Stomach (tissue), 9 donors: Measurements from ENCODE around the gene CTDP1. TPM values are rescaled to one million over a fixed set of nuclear protein-coding genes. Genes with fewer than 3 reads are reported as not detected.

Experiments
- DNase-seq, 2 donors: peaks; one replicate each; pipeline versions ENCODE4 v3.0.0 to v3.0.0-alpha.2; 2013 to 2019
- H3K27ac ChIP-seq, 5 donors: fragments of 200-600 bp in 4 of 5; sonication (generic) in 4 of 5; one replicate each; pipeline ENCODE4 v1.5.1; 2013 to 2019; ENCODE audit warnings: mild to moderate bottlenecking in 1 of 5, moderate library complexity in 1 of 5
- H3K27me3 ChIP-seq, 3 donors: fragments of 200-600 bp; sonication (generic); one replicate each; pipeline ENCODE4 v1.5.1; 2017 to 2019; ENCODE audit warnings: mixed run types in 1 of 3
- H3K36me3 ChIP-seq, 4 donors: fragments of 200-600 bp; sonication (generic); 1 replicate in 3 of 4; 2 replicates in 1 of 4; pipeline ENCODE4 v1.5.1; 2016 to 2019
- H3K4me1 ChIP-seq, 4 donors: fragments of 200-600 bp; sonication (generic); one replicate each; pipeline ENCODE4 v1.5.1; 2016 to 2019
- H3K4me3 ChIP-seq, 4 donors: fragments of 200-600 bp; sonication (generic) in 3 of 4; one replicate each; pipeline ENCODE4 v1.5.1; 2016 to 2019; ENCODE audit warnings: mild to moderate bottlenecking in 1 of 4
- H3K9me3 ChIP-seq, 4 donors: fragments of 200-600 bp; sonication (generic); one replicate each; pipeline ENCODE4 v1.5.1; 2016 to 2019
- CTCF ChIP-seq, 7 experiments: fragments of 450-650 bp in 4 of 7; fragments of 200-600 bp in 3 of 7; sonication (generic) in 3 of 7; IDR thresholded peaks; one replicate each; pipeline ENCODE4 v1.5.1; 2016 to 2019; ENCODE audit warnings: antibody characterized with exemption in 7 of 7, control low read depth in 2 of 7, mild to moderate bottlenecking in 1 of 7
- EP300 ChIP-seq: sonication (generic); formaldehyde crosslinking; IDR thresholded peaks from one replicate; pipeline ENCODE4 v1.6.1; 2017; ENCODE audit warnings: antibody characterized with exemption
- POLR2A ChIP-seq, 4 donors: fragments of 450-650 bp; IDR thresholded peaks; one replicate each; pipeline ENCODE4 v1.6.1; 2016; ENCODE audit warnings: antibody characterized with exemption in 4 of 4, control low read depth in 2 of 4, mild to moderate bottlenecking in 1 of 4, moderate library complexity in 1 of 4
- POLR2AphosphoS5 ChIP-seq, 3 donors: sonication (generic); formaldehyde crosslinking; IDR thresholded peaks; one replicate each; pipeline ENCODE4 v1.6.1; 2016; ENCODE audit warnings: antibody characterized with exemption in 3 of 3
- WGBS, 5 donors: extraction: QIAGEN DNeasy Blood & Tissue Kit in 3 of 5; methylation state at CpG; one replicate each; pipeline versions ENCODE4 v1.1.5 to v1.1.7; 2013 to 2018; 5-methylcytosine and 5-hydroxymethylcytosine counted together
- intact Hi-C: fragments of 100-400 bp; cut with DNase I; formaldehyde crosslinking; loops from one replicate; pipeline ENCODE4 v1.15.1; 2023; ENCODE audit warnings: low total_unique reads
- polyA plus RNA-seq, 3 donors: library from polyadenylated mRNA; stranded (reverse); fragments of 200-250 nt; gene quantifications; one replicate each; pipeline ENCODE4 v1.2.3, GENCODE V29; 2013
- total RNA-seq, 5 donors: library from RNA; depleted of rRNA; stranded (reverse); fragments of >200 nt; gene quantifications; one replicate each; pipeline versions ENCODE4 v1.1.0 to v1.2.3, GENCODE V29; 2014 to 2016
- donor health status: healthy with polysubstance abuse.
- donor health status: Bipolar disorder and iron deficiency.
- donor health status: healthy.

CTDP1 gene
- total and polyA plus RNA-seq, 8 donors: 7.6 to 50.7 (median 16.8) TPM

DNA sequence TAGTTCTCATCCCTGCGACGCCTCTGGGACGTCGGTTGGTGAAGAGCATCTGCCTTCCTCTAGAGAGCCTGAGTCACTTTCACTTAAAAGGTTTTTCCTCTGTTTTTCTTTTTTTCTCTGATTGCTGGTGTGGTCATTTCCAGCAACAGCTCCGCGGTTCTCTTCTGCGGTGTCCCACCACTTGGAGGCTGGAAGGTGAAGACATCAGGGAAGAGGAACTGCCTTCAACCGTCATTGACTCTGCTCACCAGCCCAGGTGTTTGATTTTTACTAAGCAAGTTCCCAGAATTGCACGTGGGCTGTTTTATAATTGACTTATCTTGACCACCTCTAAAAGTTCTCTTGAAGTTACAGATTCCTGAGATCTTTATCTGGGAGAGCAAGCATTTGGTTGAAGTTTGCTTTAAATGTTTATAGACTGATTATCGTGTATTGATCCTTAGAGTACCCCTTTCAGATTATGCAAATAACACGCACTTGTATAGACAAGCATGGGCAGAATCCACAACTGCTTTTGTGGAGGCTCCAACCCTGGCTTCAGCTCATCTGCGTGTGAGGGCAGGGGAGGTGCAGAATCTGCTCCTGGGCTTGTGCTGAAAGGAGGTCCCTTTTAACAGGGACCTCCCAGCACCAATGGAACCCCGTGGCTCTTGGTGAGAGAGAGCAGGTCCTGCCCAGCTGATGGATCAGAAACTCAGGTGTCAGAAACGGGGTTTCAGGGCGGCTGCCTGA, 3.5 kb downstream of the CTDP1 start:
- no peak overlapping the region for H3K4me3 ChIP-seq
- no peak for DNase-seq
- H3K27ac ChIP-seq: peak overlapping the region in 1 of 5 donors; percentile 97
- H3K9me3 ChIP-seq: no peaks in the 10 kb centered on the region
- intact Hi-C loops: loop anchor here (10.0 kb wide), 1 partner anchor 272 kb away; the partner anchor contains the start of gene SLC66A2
- peaks cover 25 to 62% (median 46%) of the 10 kb centered on the region in 4 donors for H3K4me1 ChIP-seq
- 60 to 69% (median 64%) methylated on average over 15 of the region's 15 CpGs for WGBS, 5 donors
- TF ChIP-seq EP300: no peak
- no peak for TF ChIP-seq POLR2AphosphoS5 (IDR thresholded peaks at IDR 0.05)
- TF ChIP-seq POLR2A (IDR thresholded peaks at IDR 0.05): no peak
- TF ChIP-seq CTCF (IDR thresholded peaks at IDR 0.05): no peak
- no peaks in the 10 kb centered on the region for H3K27me3 ChIP-seq
- peaks cover 0 to 8% (median 7%) of the 10 kb centered on the region in 4 donors for H3K36me3 ChIP-seq

DNA sequence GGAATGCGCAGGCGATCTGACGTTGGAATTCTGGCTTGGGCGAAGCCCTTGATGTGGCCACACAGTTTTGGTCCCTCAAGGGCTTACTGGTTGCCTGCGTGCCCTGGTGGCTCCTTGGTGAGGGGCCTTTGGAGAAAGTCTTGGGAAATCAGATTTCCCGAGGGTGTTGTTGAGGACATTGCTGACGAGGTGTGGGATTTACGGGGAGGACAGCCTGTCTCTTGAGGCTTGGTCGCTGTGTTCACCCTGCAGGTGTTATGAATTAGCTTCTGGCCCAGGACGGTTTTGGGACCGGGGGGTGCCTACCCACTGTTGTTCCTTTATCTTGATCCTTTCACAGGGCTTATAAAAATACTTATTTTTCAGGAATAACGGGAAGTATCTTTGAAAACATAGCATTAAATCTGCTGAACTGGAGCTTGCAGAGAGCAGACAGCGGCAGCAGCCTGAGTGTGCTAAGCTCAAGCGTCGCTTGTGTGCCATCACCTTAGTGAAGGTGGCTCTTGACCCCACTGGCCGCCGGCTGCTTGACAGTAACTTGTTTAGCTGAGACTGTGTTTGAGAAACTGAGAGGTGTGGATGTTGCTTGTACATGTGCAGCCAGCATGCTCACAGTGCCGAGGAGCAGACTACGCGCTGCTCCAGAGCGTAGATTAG, 4.2 kb downstream of the CTDP1 start:
- no peak for TF ChIP-seq POLR2A (IDR thresholded peaks at IDR 0.05)
- TF ChIP-seq CTCF (IDR thresholded peaks at IDR 0.05): no peak
- TF ChIP-seq EP300: no peak
- no peak for TF ChIP-seq POLR2AphosphoS5 (IDR thresholded peaks at IDR 0.05)
- H3K4me1 ChIP-seq: peaks cover 20 to 56% (median 40%) of the 10 kb centered on the region in 4 donors
- WGBS, 5 donors: 84 to 92% (median 89%) methylated on average over 19 to 21 of the region's 21 CpGs
- no peaks in the 10 kb centered on the region for H3K9me3 ChIP-seq
- H3K27ac ChIP-seq: peak overlapping the region in 1 of 5 donors; percentile 97
- no peak for DNase-seq
- H3K27me3 ChIP-seq: no peaks in the 10 kb centered on the region
- no peak overlapping the region for H3K4me3 ChIP-seq
- intact Hi-C loops: loop anchor here (10.0 kb wide), 1 partner anchor 271 kb away; the partner anchor contains the start of gene SLC66A2
- peaks cover 0 to 8% (median 7%) of the 10 kb centered on the region in 4 donors for H3K36me3 ChIP-seq

DNA sequence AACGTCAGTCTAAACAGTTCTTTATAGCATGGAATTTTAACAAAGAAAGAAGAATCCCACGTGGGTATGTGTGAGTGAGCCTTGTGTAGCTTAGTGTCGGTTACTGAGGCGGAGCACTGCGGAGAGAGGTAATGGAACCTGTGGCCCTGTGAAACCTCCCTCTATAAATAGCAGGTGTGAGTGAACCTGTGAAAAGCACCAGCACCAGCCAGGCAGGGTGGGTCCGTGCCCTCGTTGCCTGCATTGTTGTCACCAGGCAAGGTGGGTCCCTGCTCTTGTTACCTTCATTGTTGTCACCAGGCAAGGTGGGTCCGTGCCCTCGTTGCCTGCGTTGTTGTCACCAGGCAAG, 4.7 kb downstream of the CTDP1 start:
- TF ChIP-seq POLR2AphosphoS5 (IDR thresholded peaks at IDR 0.05) (no peak), CTCF (IDR thresholded peaks at IDR 0.05) (no peak), EP300 (no peak), POLR2A (IDR thresholded peaks at IDR 0.05) (no peak)
- peaks cover 0 to 8% (median 7%) of the 10 kb centered on the region in 4 donors for H3K36me3 ChIP-seq

DNA sequence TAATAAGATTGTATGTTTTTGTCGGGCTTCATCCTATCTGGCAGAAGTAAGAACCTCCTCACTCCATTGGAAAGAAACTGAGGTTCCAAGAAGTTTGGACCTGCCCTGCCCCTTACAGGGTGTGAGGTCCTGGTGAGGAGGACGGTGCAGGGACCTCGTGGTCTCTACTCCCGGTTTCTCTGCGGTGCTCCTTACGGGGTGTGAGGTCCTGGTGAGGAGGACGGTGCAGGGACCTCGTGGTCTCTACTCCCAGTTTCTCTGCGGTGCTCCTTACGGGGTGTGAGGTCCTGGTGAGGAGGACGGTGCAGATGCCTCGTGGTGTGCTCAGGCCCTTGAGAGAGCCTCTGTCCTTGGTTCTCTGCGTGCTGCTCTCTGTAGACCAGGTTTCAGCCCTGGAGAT, 5.2 kb downstream of the CTDP1 start:
- no peak overlapping the region for H3K27ac ChIP-seq
- no peaks in the 10 kb centered on the region for H3K27me3 ChIP-seq
- 70 to 80% (median 73%) methylated on average over 13 of the region's 13 CpGs for WGBS, 5 donors
- peaks cover 20 to 56% (median 40%) of the 10 kb centered on the region in 4 donors for H3K4me1 ChIP-seq
- H3K4me3 ChIP-seq: no peak overlapping the region
- H3K36me3 ChIP-seq: peaks cover 0 to 8% (median 7%) of the 10 kb centered on the region in 4 donors
- intact Hi-C loops: loop anchor here (10.0 kb wide), 1 partner anchor 270 kb away; the partner anchor contains the start of gene SLC66A2
- no peaks in the 10 kb centered on the region for H3K9me3 ChIP-seq
- no peak for DNase-seq
- no peak for TF ChIP-seq CTCF (IDR thresholded peaks at IDR 0.05)

More for the DNA sequence above, 4.7 kb downstream of the CTDP1 start:
- DNase-seq: no peak
- Histone ChIP-seq H3K27me3 (no peaks in the 10 kb centered on the region), H3K4me1 (peaks cover 20 to 56% (median 40%) of the 10 kb centered on the region in 4 donors), H3K27ac (no peak overlapping the region), H3K4me3 (no peak overlapping the region), H3K9me3 (no peaks in the 10 kb centered on the region)
- WGBS, 5 donors: 59 to 88% (median 80%) methylated on average over 10 of the region's 10 CpGs
- intact Hi-C loops: loop anchor here (10.0 kb wide), 1 partner anchor 271 kb away; the partner anchor contains the start of gene SLC66A2
